ENCODE measurements around the gene DDX54.
A peak's percentile ranks its signal among the peaks of the same experiment; 100 is the strongest.

Gene DDX54

DNA sequence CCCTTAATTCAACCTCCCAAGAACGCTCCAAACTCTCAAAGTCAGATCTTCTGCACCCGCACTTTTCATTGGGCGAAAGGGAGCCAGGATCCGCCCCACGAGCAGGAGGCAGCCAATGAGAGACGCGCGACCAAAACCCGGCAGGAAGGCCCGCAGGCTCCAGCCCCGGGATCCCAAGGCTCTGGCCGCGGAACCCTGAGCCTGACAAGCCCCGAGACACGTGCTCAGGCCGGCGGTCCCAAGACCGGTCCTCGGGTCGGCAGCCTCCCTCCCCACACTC is 438 bp downstream of the DDX54 start:
- H3K4me1 ChIP-seq (ENCODE audit: control insufficient read depth, insufficient read depth, low read length): peaks cover 27% of the 10 kb centered on the region
- no peaks in the 10 kb centered on the region for H3K9me3 ChIP-seq (ENCODE audit: control insufficient read depth in 2 of 2, low read length in 2 of 2)
- peak overlapping the region; percentile 88 to 91 for H3K4me3 ChIP-seq (ENCODE audit: low read length in 2 of 2)
- peaks cover 11 to 14% of the 10 kb centered on the region in 2 donors for H3K36me3 ChIP-seq (ENCODE audit: control insufficient read depth in 2 of 2, insufficient read depth in 2 of 2, low read length in 2 of 2)
- peak overlapping the region; percentile 90 for H3K27ac ChIP-seq (ENCODE audit: low read length)
- peak overlapping the region; percentile 95 to 96 for H3K9ac ChIP-seq (ENCODE audit: low read length in 2 of 2)
- H3K27me3 ChIP-seq (ENCODE audit: control insufficient read depth in 1 of 2, insufficient read depth in 2 of 2, low read length in 2 of 2): no peaks in the 10 kb centered on the region

DNA sequence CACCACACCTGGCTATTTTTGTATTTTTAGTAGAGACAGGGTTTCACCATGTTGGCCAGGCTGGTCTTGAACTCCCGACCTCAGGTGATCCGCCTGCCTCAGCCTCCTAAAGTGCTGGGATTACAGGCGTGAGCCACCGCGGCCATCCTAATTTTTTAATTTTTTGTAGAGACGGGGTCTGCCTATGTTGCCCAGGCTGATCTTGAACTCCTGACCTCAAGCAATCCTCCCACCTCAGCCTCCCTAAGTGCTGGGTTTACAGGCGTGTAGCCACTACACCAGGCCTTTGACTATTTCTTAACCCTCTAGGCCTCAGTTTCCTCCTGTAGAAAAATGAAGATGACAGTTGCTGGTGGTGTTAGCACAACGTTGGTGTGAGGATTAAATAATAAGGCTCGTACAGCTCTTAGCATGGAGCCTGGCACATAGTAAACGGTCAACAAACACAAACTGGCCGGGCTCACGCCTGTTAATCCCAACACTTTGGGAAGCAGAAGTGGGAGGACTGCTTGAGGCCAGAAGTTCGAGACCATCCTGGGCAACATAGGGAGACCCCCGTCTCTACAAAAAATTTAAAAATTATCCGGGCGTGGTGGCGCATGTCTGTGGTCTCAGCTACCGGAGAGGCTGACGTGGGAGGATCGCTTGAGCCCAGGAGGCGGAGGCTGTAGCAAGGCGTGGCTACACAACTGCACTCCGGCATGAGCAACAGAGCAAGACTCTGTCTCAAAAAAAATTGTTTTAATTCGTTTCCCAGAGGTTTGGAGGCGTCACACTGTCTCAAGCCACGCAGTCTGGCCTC is 979 bp downstream of the DDX54 start:
- peaks cover 27% of the 10 kb centered on the region for H3K4me1 ChIP-seq (ENCODE audit: control insufficient read depth, insufficient read depth, low read length)
- no peaks in the 10 kb centered on the region for H3K9me3 ChIP-seq (ENCODE audit: control insufficient read depth in 2 of 2, low read length in 2 of 2)
- peak overlapping the region; percentile 90 for H3K27ac ChIP-seq (ENCODE audit: low read length)
- H3K27me3 ChIP-seq (ENCODE audit: control insufficient read depth in 1 of 2, insufficient read depth in 2 of 2, low read length in 2 of 2): no peaks in the 10 kb centered on the region
- peaks cover 16 to 18% of the 10 kb centered on the region in 2 donors for H3K36me3 ChIP-seq (ENCODE audit: control insufficient read depth in 2 of 2, insufficient read depth in 2 of 2, low read length in 2 of 2)
- H3K4me3 ChIP-seq (ENCODE audit: low read length in 2 of 2): peak overlapping the region; percentile 88 to 91
- H3K9ac ChIP-seq (ENCODE audit: low read length in 2 of 2): peak overlapping the region; percentile 95 to 96

DNA sequence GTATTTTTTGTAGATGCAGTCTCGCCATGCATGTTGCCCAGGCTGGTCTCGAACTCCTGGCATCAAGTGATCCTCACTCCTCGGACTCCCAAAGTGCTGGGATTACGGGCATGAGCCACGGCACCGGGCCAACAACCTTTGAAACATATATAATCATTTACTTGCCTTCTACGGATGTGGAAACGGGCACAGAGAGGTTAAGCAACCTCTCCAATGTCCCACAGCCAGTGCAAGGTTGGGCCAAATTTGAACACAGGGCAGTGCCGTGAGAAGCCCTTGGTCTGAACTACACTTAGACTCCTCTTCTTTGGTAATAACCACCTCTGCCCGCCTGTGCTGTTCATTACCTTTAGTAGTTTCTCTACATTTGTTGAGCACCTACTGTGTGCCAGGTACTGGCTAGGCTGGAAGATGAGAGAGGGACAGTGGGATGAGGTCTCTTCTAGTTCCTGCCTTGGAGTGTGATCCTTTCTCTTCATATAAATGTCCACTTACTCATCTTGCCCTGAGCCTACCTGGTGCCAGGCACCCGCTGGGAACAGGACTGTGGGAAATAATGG is 2.2 kb downstream of the DDX54 start:
- peaks cover 27% of the 10 kb centered on the region in 2 donors for H3K36me3 ChIP-seq (ENCODE audit: control insufficient read depth in 2 of 2, insufficient read depth in 2 of 2, low read length in 2 of 2)
- H3K9ac ChIP-seq (ENCODE audit: low read length in 2 of 2): no peak overlapping the region
- H3K9me3 ChIP-seq (ENCODE audit: control insufficient read depth in 2 of 2, low read length in 2 of 2): no peaks in the 10 kb centered on the region
- H3K27me3 ChIP-seq (ENCODE audit: control insufficient read depth in 1 of 2, insufficient read depth in 2 of 2, low read length in 2 of 2): no peaks in the 10 kb centered on the region
- no peak overlapping the region for H3K27ac ChIP-seq (ENCODE audit: low read length)
- H3K4me1 ChIP-seq (ENCODE audit: control insufficient read depth, insufficient read depth, low read length): peaks cover 27% of the 10 kb centered on the region
- H3K4me3 ChIP-seq (ENCODE audit: low read length in 2 of 2): no peak overlapping the region

DNA sequence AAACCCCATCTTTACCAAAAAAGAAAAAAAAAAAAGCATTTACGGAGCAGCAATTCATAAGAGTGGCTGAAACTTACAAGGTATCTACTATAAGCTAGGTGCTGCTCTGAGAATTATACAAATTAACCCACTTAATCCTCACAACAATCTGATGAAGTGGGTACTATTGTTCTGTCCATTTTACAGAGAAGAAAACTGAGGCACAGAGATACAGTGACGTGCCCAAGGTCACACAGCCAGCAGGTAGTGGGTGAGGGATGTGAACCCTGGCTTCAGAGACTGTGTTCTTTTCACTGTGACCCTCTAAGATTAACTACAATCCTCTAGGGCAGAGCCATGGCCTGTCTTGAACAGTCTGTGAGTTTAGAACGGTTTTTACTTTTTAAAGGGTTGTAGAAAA is 3.3 kb downstream of the DDX54 start:
- no peak overlapping the region for H3K9ac ChIP-seq (ENCODE audit: low read length in 2 of 2)
- peaks cover 38 to 39% of the 10 kb centered on the region in 2 donors for H3K36me3 ChIP-seq (ENCODE audit: control insufficient read depth in 2 of 2, insufficient read depth in 2 of 2, low read length in 2 of 2)
- no peaks in the 10 kb centered on the region for H3K27me3 ChIP-seq (ENCODE audit: control insufficient read depth in 1 of 2, insufficient read depth in 2 of 2, low read length in 2 of 2)
- no peak overlapping the region for H3K27ac ChIP-seq (ENCODE audit: low read length)
- no peak overlapping the region for H3K4me3 ChIP-seq (ENCODE audit: low read length in 2 of 2)
- peaks cover 24% of the 10 kb centered on the region for H3K4me1 ChIP-seq (ENCODE audit: control insufficient read depth, insufficient read depth, low read length)
- H3K9me3 ChIP-seq (ENCODE audit: control insufficient read depth in 2 of 2, low read length in 2 of 2): peaks cover 0 to 4% of the 10 kb centered on the region in 2 donors

DNA sequence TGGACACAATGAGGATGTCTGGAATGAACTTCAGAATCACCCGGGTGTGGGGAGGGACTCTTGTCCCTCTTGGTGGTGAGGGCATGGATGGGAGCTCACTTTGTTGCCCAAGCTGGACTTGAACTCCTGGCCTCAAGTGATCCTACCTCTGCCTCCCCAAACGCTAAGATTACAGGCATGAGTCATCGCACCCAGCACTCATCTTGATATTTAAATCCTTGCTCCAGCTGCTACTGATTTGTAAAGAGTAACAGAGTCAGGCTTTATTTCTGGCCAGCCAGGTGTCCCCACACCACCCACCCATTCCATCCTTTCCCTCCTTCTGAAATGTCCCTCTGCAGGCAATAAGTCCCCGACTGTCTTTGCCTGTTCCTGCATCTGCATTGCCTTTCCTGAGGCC is 4.9 kb downstream of the DDX54 start:
- Histone ChIP-seq H3K9ac (ENCODE audit: low read length in 2 of 2) (no peak overlapping the region), H3K36me3 (ENCODE audit: control insufficient read depth in 2 of 2, insufficient read depth in 2 of 2, low read length in 2 of 2) (peaks cover 44% of the 10 kb centered on the region in 2 donors), H3K27ac (ENCODE audit: low read length) (no peak overlapping the region), H3K4me1 (ENCODE audit: control insufficient read depth, insufficient read depth, low read length) (peaks cover 10% of the 10 kb centered on the region), H3K9me3 (ENCODE audit: control insufficient read depth in 2 of 2, low read length in 2 of 2) (peaks cover 0 to 4% of the 10 kb centered on the region in 2 donors), H3K4me3 (ENCODE audit: low read length in 2 of 2) (no peak overlapping the region), H3K27me3 (ENCODE audit: control insufficient read depth in 1 of 2, insufficient read depth in 2 of 2, low read length in 2 of 2) (no peaks in the 10 kb centered on the region)

DNA sequence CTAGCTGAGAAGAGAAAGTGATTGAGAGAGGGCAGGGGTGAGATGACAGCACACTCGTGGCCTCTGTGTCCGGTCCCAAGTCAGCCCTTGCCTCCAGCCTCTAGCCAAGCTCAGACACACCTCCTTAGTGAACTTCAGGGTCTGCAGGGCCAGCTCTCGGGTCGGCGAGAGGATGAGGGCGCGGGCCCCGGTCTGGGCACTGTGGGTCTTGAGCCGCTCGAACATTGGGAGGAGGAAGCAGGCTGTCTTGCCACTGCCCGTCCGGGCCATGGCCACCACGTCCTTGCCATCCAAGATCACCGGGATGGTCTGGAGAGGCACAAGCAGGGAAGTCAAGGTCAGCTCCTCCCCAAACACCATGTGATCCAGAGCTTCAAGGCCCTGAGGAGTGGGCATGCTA is 6.3 kb downstream of the DDX54 start:
- Histone ChIP-seq H3K27ac (ENCODE audit: low read length) (no peak overlapping the region), H3K4me1 (ENCODE audit: control insufficient read depth, insufficient read depth, low read length) (peaks cover 7% of the 10 kb centered on the region), H3K9me3 (ENCODE audit: control insufficient read depth in 2 of 2, low read length in 2 of 2) (peaks cover 0 to 4% of the 10 kb centered on the region in 2 donors), H3K9ac (ENCODE audit: low read length in 2 of 2) (no peak overlapping the region), H3K4me3 (ENCODE audit: low read length in 2 of 2) (no peak overlapping the region), H3K36me3 (ENCODE audit: control insufficient read depth in 2 of 2, insufficient read depth in 2 of 2, low read length in 2 of 2) (peaks cover 48 to 51% of the 10 kb centered on the region in 2 donors), H3K27me3 (ENCODE audit: control insufficient read depth in 1 of 2, insufficient read depth in 2 of 2, low read length in 2 of 2) (no peaks in the 10 kb centered on the region)

DNA sequence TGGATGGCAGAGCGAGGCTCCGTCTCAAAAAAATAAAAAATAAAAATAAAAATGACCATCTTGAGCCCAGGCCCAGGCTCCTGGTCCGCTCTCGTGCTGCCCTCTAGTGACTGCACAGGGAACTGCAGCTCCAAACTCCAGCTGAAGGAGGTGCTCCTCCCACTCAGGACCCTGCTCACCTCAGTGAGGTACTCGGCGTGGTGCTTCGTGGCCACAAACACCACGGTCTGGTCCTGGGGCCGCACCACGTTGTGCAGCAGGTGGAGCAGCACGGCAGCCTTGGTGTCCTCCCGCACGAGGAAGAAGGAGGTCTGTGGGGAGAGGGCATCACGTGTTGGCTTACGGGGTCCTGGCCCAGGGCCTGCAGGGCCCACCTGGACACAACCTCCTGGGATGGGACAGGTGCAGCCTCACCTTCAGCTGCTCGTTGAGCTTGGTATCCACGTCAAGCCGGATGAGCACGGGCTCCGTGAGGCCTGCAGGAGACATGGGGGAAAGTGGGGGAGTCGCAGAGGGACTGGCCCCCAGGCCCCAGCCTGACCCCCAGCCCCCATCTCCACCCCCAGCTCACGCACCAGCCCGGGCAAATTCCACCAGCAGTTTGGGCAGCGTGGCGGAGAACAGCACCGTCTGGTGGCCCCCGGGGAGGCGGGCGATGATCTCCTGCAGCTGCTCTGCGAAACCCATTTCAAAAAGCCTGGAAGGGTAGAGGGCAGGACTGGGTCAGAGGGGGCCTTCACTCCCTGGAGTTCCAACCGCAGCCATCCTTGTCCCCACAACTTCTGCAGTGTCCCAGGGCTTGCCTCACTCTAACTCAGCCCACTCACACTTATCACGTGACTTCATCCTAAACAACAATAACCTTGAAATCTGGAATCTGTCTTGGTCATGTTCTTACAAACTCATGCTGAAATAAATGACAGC is 10.6 kb downstream of the DDX54 start:
- no peak overlapping the region for H3K9ac ChIP-seq (ENCODE audit: low read length in 2 of 2)
- H3K4me3 ChIP-seq (ENCODE audit: low read length in 2 of 2): no peak overlapping the region
- H3K27ac ChIP-seq (ENCODE audit: low read length): no peak overlapping the region
- H3K36me3 ChIP-seq (ENCODE audit: control insufficient read depth in 2 of 2, insufficient read depth in 2 of 2, low read length in 2 of 2): peaks cover 70 to 78% of the 10 kb centered on the region in 2 donors
- H3K9me3 ChIP-seq (ENCODE audit: control insufficient read depth in 2 of 2, low read length in 2 of 2): peaks cover 0 to 4% of the 10 kb centered on the region in 2 donors
- no peaks in the 10 kb centered on the region for H3K27me3 ChIP-seq (ENCODE audit: control insufficient read depth in 1 of 2, insufficient read depth in 2 of 2, low read length in 2 of 2)
- peaks cover 3% of the 10 kb centered on the region for H3K4me1 ChIP-seq (ENCODE audit: control insufficient read depth, insufficient read depth, low read length)

DNA sequence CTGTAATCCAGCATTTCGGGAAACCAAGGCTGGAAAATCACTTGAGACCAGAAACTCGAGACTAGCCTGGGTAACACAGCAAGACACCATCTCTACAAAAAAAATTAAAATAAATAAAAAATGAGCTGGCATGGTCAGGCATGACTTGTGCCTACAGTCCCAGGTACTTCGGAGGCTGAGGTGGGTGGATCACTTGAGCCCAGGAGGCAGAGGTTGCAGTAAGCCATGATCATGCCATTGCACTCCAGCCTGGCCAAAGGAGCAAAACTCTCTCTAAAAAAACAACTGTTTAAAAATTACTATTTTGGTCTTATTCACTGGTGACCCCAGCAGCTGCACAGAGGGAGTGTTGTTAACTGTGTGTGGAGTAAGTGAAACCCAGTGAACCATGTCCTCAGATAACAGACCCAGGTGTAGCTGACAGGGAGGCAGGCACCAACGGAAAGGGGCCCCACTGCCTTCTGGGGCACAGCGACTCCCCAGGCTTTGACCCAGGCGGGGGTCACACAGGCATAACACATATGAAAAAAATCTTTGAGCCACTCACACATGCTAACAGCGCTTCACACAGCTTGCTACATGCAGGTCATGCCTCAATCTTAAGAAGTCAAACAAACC is 12.1 kb downstream of the DDX54 start:
- Histone ChIP-seq H3K4me3 (ENCODE audit: low read length in 2 of 2) (no peak overlapping the region), H3K9me3 (ENCODE audit: control insufficient read depth in 2 of 2, low read length in 2 of 2) (peaks cover 0 to 4% of the 10 kb centered on the region in 2 donors), H3K27ac (ENCODE audit: low read length) (no peak overlapping the region), H3K9ac (ENCODE audit: low read length in 2 of 2) (no peak overlapping the region), H3K27me3 (ENCODE audit: control insufficient read depth in 1 of 2, insufficient read depth in 2 of 2, low read length in 2 of 2) (no peaks in the 10 kb centered on the region), H3K36me3 (ENCODE audit: control insufficient read depth in 2 of 2, insufficient read depth in 2 of 2, low read length in 2 of 2) (peaks cover 61 to 74% of the 10 kb centered on the region in 2 donors), H3K4me1 (ENCODE audit: control insufficient read depth, insufficient read depth, low read length) (peaks cover 3% of the 10 kb centered on the region)

DNA sequence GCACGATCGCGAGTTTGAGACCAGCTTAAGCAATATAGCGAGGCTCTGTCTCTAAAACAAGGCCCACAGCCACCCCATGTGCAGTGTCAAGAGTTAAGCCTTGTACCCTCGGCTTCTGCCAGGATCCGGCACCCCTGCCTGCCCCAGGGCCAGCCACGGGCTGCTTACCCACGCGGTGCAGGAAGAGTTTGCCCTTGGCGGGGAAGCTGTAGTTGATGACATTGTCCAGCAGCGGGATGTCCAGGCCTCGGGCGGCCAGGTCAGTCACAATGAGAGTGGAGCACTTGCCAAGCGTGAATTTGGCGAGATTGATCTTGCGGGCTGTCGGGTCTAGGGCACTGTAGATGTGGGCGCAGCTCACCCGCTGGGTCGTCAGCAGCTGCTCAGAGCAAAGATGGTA is 13.1 kb downstream of the DDX54 start:
- Histone ChIP-seq H3K4me3 (ENCODE audit: low read length in 2 of 2) (no peak overlapping the region), H3K36me3 (ENCODE audit: control insufficient read depth in 2 of 2, insufficient read depth in 2 of 2, low read length in 2 of 2) (peaks cover 57 to 67% of the 10 kb centered on the region in 2 donors), H3K27me3 (ENCODE audit: control insufficient read depth in 1 of 2, insufficient read depth in 2 of 2, low read length in 2 of 2) (no peaks in the 10 kb centered on the region), H3K9me3 (ENCODE audit: control insufficient read depth in 2 of 2, low read length in 2 of 2) (peaks cover 0 to 1% of the 10 kb centered on the region in 2 donors), H3K9ac (ENCODE audit: low read length in 2 of 2) (no peak overlapping the region), H3K27ac (ENCODE audit: low read length) (no peak overlapping the region), H3K4me1 (ENCODE audit: control insufficient read depth, insufficient read depth, low read length) (peaks cover 3% of the 10 kb centered on the region)

DNA sequence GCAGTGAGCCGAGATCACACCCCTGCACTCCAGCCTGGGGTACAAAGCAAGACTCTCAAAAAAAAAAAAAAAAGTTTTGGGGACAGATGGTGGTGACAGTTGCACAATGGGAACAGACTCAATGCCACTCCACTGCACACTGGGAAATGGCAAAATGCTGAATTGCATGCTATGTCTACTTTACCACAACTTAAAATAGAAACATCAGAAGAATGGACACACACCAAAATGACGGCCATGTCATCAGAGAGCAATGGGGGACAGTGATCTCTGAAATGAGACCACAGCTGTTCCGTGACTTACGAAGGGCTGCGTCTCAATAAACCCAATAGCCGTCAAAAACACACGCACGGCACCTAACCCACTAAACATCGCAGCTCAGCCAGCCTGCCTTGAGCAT is 13.7 kb downstream of the DDX54 start:
- H3K4me1 ChIP-seq (ENCODE audit: control insufficient read depth, insufficient read depth, low read length): peaks cover 3% of the 10 kb centered on the region
- no peak overlapping the region for H3K4me3 ChIP-seq (ENCODE audit: low read length in 2 of 2)
- H3K27me3 ChIP-seq (ENCODE audit: control insufficient read depth in 1 of 2, insufficient read depth in 2 of 2, low read length in 2 of 2): no peaks in the 10 kb centered on the region
- H3K9me3 ChIP-seq (ENCODE audit: control insufficient read depth in 2 of 2, low read length in 2 of 2): no peaks in the 10 kb centered on the region
- no peak overlapping the region for H3K9ac ChIP-seq (ENCODE audit: low read length in 2 of 2)
- H3K27ac ChIP-seq (ENCODE audit: low read length): no peak overlapping the region
- peaks cover 54 to 66% of the 10 kb centered on the region in 2 donors for H3K36me3 ChIP-seq (ENCODE audit: control insufficient read depth in 2 of 2, insufficient read depth in 2 of 2, low read length in 2 of 2)

Data from stomach smooth muscle (tissue), 2 donors.